SK-N-SH treated with all-trans-retinoic acid at 6 μM for 48 hours (cell line): ENCODE results near the gene MYOCOS.

Experiments
- ATAC-seq: fragments of 200-7000 bp; cut with Tn5 transposase; 3 replicates; pipeline ENCODE4 v1.9.1; 2020; ENCODE audit warnings: mild to moderate bottlenecking, moderate library complexity
- ARNTL ChIP-seq: fragments of 450-650 bp; formaldehyde crosslinking; IDR thresholded peaks from 2 replicates; pipeline ENCODE4 v1.5.0; 2020; ENCODE audit warnings: low read depth, mild to moderate bottlenecking, moderate library complexity, borderline replicate concordance
- BACH2 ChIP-seq: fragments of 250-450 bp; sonication (Bioruptor Pico); IDR thresholded peaks from 2 replicates; pipeline ENCODE4 v1.9.0; 2021; ENCODE audit warnings: mild to moderate bottlenecking, borderline replicate concordance
- CREB5 ChIP-seq: fragments of 250-450 bp; sonication (Bioruptor Pico); IDR thresholded peaks from 2 replicates; pipeline ENCODE4 v1.5.1; 2020; ENCODE audit warnings: low read depth, mild to moderate bottlenecking, moderate library complexity
- CSDC2 ChIP-seq: fragments of 250-450 bp; sonication (Bioruptor Pico); IDR thresholded peaks from 2 replicates; pipeline ENCODE4 v1.5.0; 2020; ENCODE audit warnings: mild to moderate bottlenecking, moderate library complexity
- ESRRG ChIP-seq: fragments of 250-450 bp; sonication (Bioruptor Pico); IDR thresholded peaks from 2 replicates; pipeline ENCODE4 v1.6.1; 2021; ENCODE audit warnings: mild to moderate bottlenecking
- GLIS3 ChIP-seq: fragments of 250-450 bp; sonication (Bioruptor Pico); IDR thresholded peaks from 2 replicates; pipeline ENCODE4 v1.5.0; 2020; ENCODE audit warnings: mild to moderate bottlenecking, moderate library complexity
- ISL1 ChIP-seq: fragments of 250-450 bp; sonication (Bioruptor Pico); IDR thresholded peaks from 2 replicates; pipeline ENCODE4 v2.1.2; 2022; ENCODE audit warnings: mild to moderate bottlenecking, moderate library complexity
- OSR1 ChIP-seq: fragments of 250-450 bp; sonication (Bioruptor Pico); IDR thresholded peaks from 2 replicates; pipeline ENCODE4 v1.8.0; 2022; ENCODE audit warnings: moderate library complexity, mild to moderate bottlenecking, inconsistent platforms
- PATZ1 ChIP-seq: fragments of 250-450 bp; sonication (Bioruptor Pico); IDR thresholded peaks from 2 replicates; pipeline ENCODE4 v1.8.0; 2020; ENCODE audit warnings: mild to moderate bottlenecking, moderate library complexity, borderline replicate concordance
- POU6F1 ChIP-seq: fragments of 250-450 bp; sonication (Bioruptor Pico); IDR thresholded peaks from 2 replicates; pipeline ENCODE4 v1.8.0; 2021; ENCODE audit warnings: low read depth, mild to moderate bottlenecking, moderate library complexity, borderline replicate concordance
- PPARA ChIP-seq: fragments of 250-450 bp; sonication (Bioruptor Pico); IDR thresholded peaks from 2 replicates; pipeline ENCODE4 v1.5.0; 2020; ENCODE audit warnings: mild to moderate bottlenecking, borderline replicate concordance
- RARB ChIP-seq: fragments of 250-450 bp; sonication (Bioruptor Pico); IDR thresholded peaks from 2 replicates; pipeline ENCODE4 v1.8.0; 2021; ENCODE audit warnings: mild to moderate bottlenecking, moderate library complexity
- TCF4 ChIP-seq: fragments of 250-450 bp; sonication (Bioruptor Pico); IDR thresholded peaks from 2 replicates; pipeline ENCODE4 v1.8.0; 2021; ENCODE audit warnings: mild to moderate bottlenecking, moderate library complexity, borderline replicate concordance
- TOX ChIP-seq: fragments of 250-450 bp; sonication (Bioruptor Pico); IDR thresholded peaks from 2 replicates; pipeline ENCODE4 v1.8.0; 2021; ENCODE audit warnings: mild to moderate bottlenecking, moderate library complexity, borderline replicate concordance
- TSHZ2 ChIP-seq: fragments of 250-450 bp; sonication (Bioruptor Pico); IDR thresholded peaks from 2 replicates; pipeline ENCODE4 v1.5.0; 2020; ENCODE audit warnings: mild to moderate bottlenecking, moderate library complexity
- ZFP3 ChIP-seq: fragments of 250-450 bp; sonication (Bioruptor Pico); IDR thresholded peaks from 2 replicates; pipeline ENCODE4 v1.5.0; 2020; ENCODE audit warnings: mild to moderate bottlenecking, moderate library complexity
- ZFP30 ChIP-seq: fragments of 450-650 bp; formaldehyde crosslinking; IDR thresholded peaks from 2 replicates; pipeline ENCODE4 v1.5.0; 2022; ENCODE audit warnings: mild to moderate bottlenecking, moderate library complexity
- ZNF70 ChIP-seq: fragments of 450-650 bp; formaldehyde crosslinking; IDR thresholded peaks from 2 replicates; pipeline ENCODE4 v1.5.0; 2020; ENCODE audit warnings: mild to moderate bottlenecking, moderate library complexity
- ZNF8 ChIP-seq: fragments of 450-650 bp; formaldehyde crosslinking; IDR thresholded peaks from 2 replicates; pipeline ENCODE4 v1.5.0; 2020; ENCODE audit warnings: mild to moderate bottlenecking, moderate library complexity

Gene MYOCOS

GRCh38 chr1:171663036-171663853, 41.2 kb downstream of the MYOCOS start:
- ATAC-seq, result no peak
- TF ChIP-seq ZNF8 (CRISPR knock-in tag) (no peak), ISL1 (CRISPR knock-in tag) (no peak), GLIS3 (CRISPR knock-in tag) (no peak), CREB5 (no peak), ESRRG (no peak), CSDC2 (CRISPR knock-in tag) (no peak)
- TF ChIP-seq, all 23 proteins: peak for 0

GRCh38 chr1:171663854-171664575, 42.0 kb downstream of the MYOCOS start:
- TF ChIP-seq CSDC2 (CRISPR knock-in tag), result no peak
- TF ChIP-seq ZNF8 (CRISPR knock-in tag), result no peak
- no peak for TF ChIP-seq ESRRG
- TF ChIP-seq PPARA (CRISPR knock-in tag), result no peak
- no peak for TF ChIP-seq ZFP3 (CRISPR knock-in tag)
- no peak for TF ChIP-seq TSHZ2 (CRISPR knock-in tag)
- TF ChIP-seq ZFP30 (CRISPR knock-in tag), result no peak
- no peak for TF ChIP-seq OSR1 (CRISPR knock-in tag)
- TF ChIP-seq POU6F1 (CRISPR knock-in tag), result no peak
- TF ChIP-seq PATZ1, result no peak
- TF ChIP-seq CREB5, result no peak
- TF ChIP-seq GLIS3 (CRISPR knock-in tag), result no peak
- no peak for TF ChIP-seq TCF4 (CRISPR knock-in tag)
- TF ChIP-seq BACH2 (CRISPR knock-in tag), result no peak
- TF ChIP-seq TOX (CRISPR knock-in tag), result no peak
- no peak for TF ChIP-seq ZNF70 (CRISPR knock-in tag)
- TF ChIP-seq RARB, result no peak
- ATAC-seq, result no peak

GRCh38 chr1:171664976-171665375, 42.9 kb downstream of the MYOCOS start:
- ATAC-seq, result no peak
- TF ChIP-seq TSHZ2 (CRISPR knock-in tag) (no peak), POU6F1 (CRISPR knock-in tag) (no peak), ZNF70 (CRISPR knock-in tag) (no peak), PPARA (CRISPR knock-in tag) (no peak), ESRRG (no peak), ARNTL (no peak), CREB5 (no peak), TCF4 (CRISPR knock-in tag) (no peak)
